HG03135 (cell line): ENCODE measurements around the gene UGT1A4.

ENCODE experiments used
- ATAC-seq: cut with Tn5 transposase; IDR thresholded peaks from one replicate; pipeline ENCODE4 v1.9.1; 2021; ENCODE audit warnings: mild to moderate bottlenecking, moderate library complexity; ENCODE audit not compliant: unreplicated experiment

UGT1A4 gene

GRCh38 chr2:233807966-233808935 is 89.7 kb downstream of the UGT1A4 start:
- no peak for ATAC-seq

- no peak for ATAC-seq
Measured at GRCh38 chr2:233810385-233810784, 91.8 kb downstream of the UGT1A4 start.

- ATAC-seq, result no peak
Measured at GRCh38 chr2:233811087-233811486, 92.6 kb downstream of the UGT1A4 start.

GRCh38 chr2:233811732-233812131 is 93.2 kb downstream of the UGT1A4 start:
- no peak for ATAC-seq

GRCh38 chr2:233813236-233814055 is 94.9 kb downstream of the UGT1A4 start:
- no peak for ATAC-seq

GRCh38 chr2:233814056-233814835 is 95.7 kb downstream of the UGT1A4 start:
- ATAC-seq, result no peak

GRCh38 chr2:233815861-233816260 is 97.3 kb downstream of the UGT1A4 start:
- ATAC-seq, result no peak

GRCh38 chr2:233816334-233816733 is 97.8 kb downstream of the UGT1A4 start:
- no peak for ATAC-seq

GRCh38 chr2:233816771-233817170 is 98.2 kb downstream of the UGT1A4 start:
- no peak for ATAC-seq

- ATAC-seq, result no peak
Measured at GRCh38 chr2:233817361-233817911, 98.9 kb downstream of the UGT1A4 start.

GRCh38 chr2:233817995-233818638 is 99.6 kb downstream of the UGT1A4 start:
- no peak for ATAC-seq

GRCh38 chr2:233818639-233819621 is 100.4 kb downstream of the UGT1A4 start:
- no peak for ATAC-seq

GRCh38 chr2:233819884-233820773 is 101.6 kb downstream of the UGT1A4 start:
- no peak for ATAC-seq

- no peak for ATAC-seq
Measured at GRCh38 chr2:233820774-233821105, 102.2 kb downstream of the UGT1A4 start.

- ATAC-seq, result no peak
Measured at GRCh38 chr2:233821196-233821595, 102.7 kb downstream of the UGT1A4 start.

GRCh38 chr2:233821709-233822100 is 103.2 kb downstream of the UGT1A4 start:
- ATAC-seq, result no peak

- no peak for ATAC-seq
Measured at GRCh38 chr2:233822101-233822771, 103.7 kb downstream of the UGT1A4 start.
